C4-2B (cell line): ENCODE measurements around the gene GPHA2.

Source experiments
- H3K27ac ChIP-seq: fragments of 450-650 bp; 2 replicates; pipeline ENCODE4 v1.5.1; 2017
- ZFX ChIP-seq: fragments of 450-650 bp; IDR thresholded peaks from 2 replicates; pipeline ENCODE4 v1.6.1; 2017
- TF ChIP-seq, protein P1 (sequence below): fragments of 450-650 bp; conservative IDR thresholded peaks from 2 replicates; pipeline ENCODE4 v1.5.1; 2017; ENCODE audit warnings: mild to moderate bottlenecking

Gene GPHA2

DNA sequence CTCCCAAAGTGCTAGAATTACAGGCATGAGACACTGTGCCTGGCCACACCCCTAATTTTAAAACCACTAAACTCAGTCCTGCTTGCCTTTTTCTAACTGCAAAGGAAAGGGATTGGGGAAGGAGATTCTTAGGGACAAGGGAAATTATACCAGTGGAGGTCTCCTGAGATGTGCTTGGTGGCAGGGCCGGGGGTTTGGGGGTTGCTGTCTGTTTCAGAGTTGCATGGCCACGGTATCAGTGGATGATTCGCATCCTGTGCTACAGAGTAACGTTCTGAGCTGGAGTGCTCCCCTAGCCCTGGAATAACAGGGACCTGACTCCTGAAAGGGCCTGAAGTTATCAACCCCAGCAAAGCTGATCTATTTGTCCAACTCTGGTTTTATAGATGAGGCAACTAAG is 846 bp upstream of the GPHA2 start:
- no peak overlapping the region for H3K27ac ChIP-seq
- TF ChIP-seq, protein P1, sequence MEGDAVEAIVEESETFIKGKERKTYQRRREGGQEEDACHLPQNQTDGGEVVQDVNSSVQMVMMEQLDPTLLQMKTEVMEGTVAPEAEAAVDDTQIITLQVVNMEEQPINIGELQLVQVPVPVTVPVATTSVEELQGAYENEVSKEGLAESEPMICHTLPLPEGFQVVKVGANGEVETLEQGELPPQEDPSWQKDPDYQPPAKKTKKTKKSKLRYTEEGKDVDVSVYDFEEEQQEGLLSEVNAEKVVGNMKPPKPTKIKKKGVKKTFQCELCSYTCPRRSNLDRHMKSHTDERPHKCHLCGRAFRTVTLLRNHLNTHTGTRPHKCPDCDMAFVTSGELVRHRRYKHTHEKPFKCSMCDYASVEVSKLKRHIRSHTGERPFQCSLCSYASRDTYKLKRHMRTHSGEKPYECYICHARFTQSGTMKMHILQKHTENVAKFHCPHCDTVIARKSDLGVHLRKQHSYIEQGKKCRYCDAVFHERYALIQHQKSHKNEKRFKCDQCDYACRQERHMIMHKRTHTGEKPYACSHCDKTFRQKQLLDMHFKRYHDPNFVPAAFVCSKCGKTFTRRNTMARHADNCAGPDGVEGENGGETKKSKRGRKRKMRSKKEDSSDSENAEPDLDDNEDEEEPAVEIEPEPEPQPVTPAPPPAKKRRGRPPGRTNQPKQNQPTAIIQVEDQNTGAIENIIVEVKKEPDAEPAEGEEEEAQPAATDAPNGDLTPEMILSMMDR, result no peak
- TF ChIP-seq ZFX, result no peak

DNA sequence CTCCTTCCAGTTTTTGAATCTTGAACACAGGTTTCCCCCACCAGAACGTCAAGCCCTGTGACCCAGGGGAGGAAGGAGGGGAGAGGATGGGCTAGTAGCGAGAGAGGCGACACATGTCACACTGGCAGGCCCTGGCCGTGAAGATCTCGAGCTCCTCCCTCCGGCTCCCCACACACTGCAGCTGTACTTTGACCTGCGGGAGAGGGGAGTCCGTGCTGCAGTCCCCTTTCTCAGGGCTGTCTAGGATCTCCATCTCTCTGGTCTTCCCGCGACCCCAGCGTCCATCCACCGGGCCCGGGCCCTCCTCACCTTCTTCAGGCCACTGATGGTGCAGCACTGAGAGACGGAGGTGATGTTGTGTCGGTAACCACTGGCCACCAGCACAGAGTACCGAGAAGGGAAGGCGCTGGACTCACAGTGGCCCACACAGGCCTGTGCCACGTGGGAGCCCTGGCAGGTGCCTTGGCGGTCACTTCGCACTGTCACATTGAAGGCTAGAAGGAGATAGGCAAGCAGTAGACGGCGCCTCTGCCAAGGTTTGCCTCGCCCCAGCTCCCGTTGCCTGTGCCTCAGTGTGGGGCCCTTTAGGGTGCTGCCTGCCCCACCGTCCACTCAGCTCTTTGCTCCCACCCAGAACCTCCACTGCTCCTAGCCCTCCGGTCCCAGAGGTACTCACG is 873 bp downstream of the GPHA2 start:
- H3K27ac ChIP-seq, result no peak overlapping the region
- TF ChIP-seq ZFX, result no peak
- TF ChIP-seq, protein P1, result no peak

DNA sequence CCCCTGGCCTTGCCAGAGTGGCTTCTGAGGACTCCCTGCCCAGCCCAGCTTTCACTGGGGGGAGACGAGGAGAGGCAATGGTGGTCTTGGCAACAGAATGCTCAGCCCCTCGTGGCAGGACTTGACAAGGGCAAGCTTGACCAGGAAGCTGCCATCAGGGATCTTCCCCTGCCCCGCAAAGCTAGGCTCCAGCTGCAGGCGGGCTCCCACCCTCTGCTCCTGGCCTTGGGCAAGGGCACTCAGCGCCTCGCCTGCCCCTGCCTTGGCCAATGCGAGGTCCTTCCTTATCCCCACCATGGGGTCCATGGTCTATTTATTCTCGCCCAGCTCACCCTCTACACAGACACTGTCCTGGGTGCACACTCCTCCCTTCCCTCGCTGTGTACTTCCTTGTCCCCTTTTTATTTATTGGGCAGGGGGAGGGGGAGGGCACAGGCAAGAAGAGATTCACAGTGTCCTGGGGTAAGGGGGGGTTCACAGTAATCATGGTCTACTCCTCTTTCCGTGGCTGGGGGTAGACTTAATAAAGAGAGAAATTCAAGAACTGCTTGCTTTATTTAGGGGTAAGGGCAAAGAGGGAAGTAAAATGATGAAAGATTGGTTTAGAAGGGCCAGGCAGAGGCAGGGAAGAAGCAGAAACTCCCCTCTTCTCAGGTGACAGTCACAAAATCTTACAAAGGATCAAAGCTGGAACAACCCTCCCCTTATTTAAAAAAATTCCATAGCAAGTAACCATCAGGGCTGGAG is 1.6 kb downstream of the GPHA2 start:
- no peak overlapping the region for H3K27ac ChIP-seq
- no peak for TF ChIP-seq ZFX
- TF ChIP-seq, protein P1, result no peak

DNA sequence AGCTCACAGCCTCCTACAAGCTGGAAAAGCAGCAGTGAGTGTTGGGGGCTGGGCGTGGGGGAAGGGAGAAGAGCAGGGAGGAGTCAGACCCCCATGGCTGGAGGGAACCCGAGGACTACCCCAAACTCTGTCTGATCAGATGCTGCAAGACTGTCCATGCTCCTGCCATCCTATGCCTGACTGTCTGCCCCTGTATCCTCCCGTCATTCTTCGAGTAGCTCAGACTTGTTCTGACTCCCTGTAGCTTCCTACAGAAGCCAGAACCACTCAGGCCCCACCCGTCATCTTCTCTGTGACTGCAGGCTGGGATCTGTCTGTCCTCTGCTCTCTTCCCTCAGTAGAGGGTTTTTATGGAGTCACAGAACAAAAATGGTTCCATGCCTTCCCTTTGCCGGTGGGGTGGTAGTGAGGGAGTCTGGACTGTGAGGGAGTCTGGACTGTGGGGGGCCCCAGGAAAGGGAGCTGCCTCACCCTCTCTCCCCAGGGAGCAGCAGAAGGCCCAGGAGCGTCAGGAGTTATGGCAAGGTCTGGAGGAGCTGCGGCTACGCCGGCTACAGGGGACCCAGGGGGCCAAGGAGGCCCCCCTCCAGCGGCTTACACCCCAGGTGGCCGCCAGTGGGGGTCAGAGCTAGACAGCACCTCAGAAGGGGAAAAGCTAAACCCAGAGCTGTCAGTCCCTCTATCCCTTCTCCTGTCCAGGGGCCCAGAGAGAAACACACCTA is 2.3 kb downstream of the GPHA2 start:
- TF ChIP-seq, protein P1, result no peak
- TF ChIP-seq ZFX, result no peak
- H3K27ac ChIP-seq, result no peak overlapping the region

DNA sequence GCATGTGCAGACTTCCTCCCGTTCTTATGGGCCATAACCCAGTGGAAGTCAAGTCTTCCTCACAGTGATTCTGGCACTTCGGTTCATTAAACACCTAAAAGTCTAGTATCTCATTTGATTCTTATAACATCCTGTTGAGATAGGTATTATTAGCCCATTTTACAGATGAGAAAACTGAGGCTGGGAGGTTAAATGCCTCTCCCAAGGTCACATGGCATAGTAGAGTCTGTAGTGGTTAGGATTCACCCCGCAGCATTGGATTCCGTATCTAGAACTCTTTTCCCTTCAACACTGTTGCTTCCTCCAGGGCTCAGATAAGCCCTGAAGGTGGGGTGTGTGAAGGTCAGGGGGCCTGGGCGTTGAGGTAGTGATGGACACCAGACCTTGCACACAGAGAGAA is 3.4 kb downstream of the GPHA2 start:
- H3K27ac ChIP-seq, result no peak overlapping the region
- no peak for TF ChIP-seq ZFX
- TF ChIP-seq, protein P1, result no peak

DNA sequence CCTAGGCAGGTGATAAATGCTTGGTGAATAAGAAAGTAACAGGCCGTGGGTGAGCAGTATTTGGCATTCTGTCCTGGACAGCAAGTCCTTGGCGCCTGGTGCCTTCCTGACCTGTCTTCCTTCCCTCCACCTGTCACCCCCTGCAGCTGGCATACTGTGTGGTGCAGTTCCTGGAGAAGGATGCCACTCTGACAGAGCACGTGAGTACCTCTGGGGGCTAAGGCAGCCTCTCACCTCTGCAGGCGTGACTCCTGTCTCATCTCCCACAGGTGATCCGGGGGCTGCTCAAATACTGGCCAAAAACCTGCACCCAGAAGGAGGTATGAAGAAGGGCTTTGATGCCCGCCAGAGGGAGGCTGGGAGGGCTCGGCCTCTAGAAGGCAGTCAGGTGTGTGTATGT is 4.4 kb downstream of the GPHA2 start:
- no peak overlapping the region for H3K27ac ChIP-seq
- TF ChIP-seq, protein P1, result no peak
- no peak for TF ChIP-seq ZFX

DNA sequence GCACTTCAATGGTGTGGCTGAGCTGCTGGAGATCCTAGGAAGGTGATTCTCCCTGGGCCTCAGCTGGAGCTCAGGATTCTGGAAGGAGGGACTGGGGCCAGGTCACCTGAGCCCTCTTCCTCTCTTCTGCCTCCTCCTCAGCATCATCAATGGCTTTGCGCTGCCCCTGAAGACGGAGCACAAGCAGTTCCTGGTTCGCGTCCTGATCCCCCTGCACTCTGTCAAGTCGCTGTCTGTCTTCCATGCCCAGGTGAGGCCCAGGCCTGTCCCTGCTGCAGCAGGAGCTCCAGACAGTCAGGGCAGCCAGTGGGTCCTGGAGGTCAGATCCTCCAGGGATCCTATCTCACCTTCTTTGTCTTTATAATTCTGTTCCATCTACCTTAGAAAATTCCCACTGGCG is 5.4 kb downstream of the GPHA2 start:
- no peak overlapping the region for H3K27ac ChIP-seq
- TF ChIP-seq ZFX, result no peak
